ENCODE results near the gene FGF14. TPM values are rescaled to one million over a fixed set of nuclear protein-coding genes. Genes with fewer than 3 reads are reported as not detected.

Gene FGF14
- total RNA-seq, 1 donor from 2014 or later = not detected

- no peak for TF ChIP-seq CTCF (IDR thresholded peaks at IDR 0.05)
- H3K36me3 ChIP-seq = no peaks in the 10 kb centered on the region
- no peak overlapping the region for H3K27ac ChIP-seq
- no peak for DNase-seq (ENCODE audit: low spot score in 2 of 2)
- H3K4me1 ChIP-seq = no peaks in the 10 kb centered on the region
- H3K9me3 ChIP-seq = no peaks in the 10 kb centered on the region
- intact Hi-C loops (cut with DNase I) = no loop called here
- H3K27me3 ChIP-seq = no peaks in the 10 kb centered on the region
- no peak overlapping the region for H3K4me3 ChIP-seq
These were observed 450.7 kb downstream of the FGF14 start for GRCh38 chr13:101951114-101951513.

- TF ChIP-seq CTCF (IDR thresholded peaks at IDR 0.05) = no peak
- H3K4me1 ChIP-seq = no peaks in the 10 kb centered on the region
- no peak overlapping the region for H3K27ac ChIP-seq
- H3K27me3 ChIP-seq = no peaks in the 10 kb centered on the region
- no peak overlapping the region for H3K4me3 ChIP-seq
- no peaks in the 10 kb centered on the region for H3K9me3 ChIP-seq
- intact Hi-C loops (cut with DNase I) = loop anchor here (10.0 kb wide), 2 partner anchors 195 to 805 kb away; no protein-coding TSS in a partner anchor
- no peaks in the 10 kb centered on the region for H3K36me3 ChIP-seq
- DNase-seq (ENCODE audit: low spot score in 2 of 2) = no peak
These were observed 452.2 kb downstream of the FGF14 start for GRCh38 chr13:101949681-101950080.

- TF ChIP-seq CTCF (IDR thresholded peaks at IDR 0.05) = no peak
- no peaks in the 10 kb centered on the region for H3K9me3 ChIP-seq
- no peaks in the 10 kb centered on the region for H3K36me3 ChIP-seq
- H3K27me3 ChIP-seq = no peaks in the 10 kb centered on the region
- H3K27ac ChIP-seq = no peak overlapping the region
- intact Hi-C loops (cut with DNase I) = loop anchor here (10.0 kb wide), 2 partner anchors 198 to 802 kb away; no protein-coding TSS in a partner anchor
- no peak for DNase-seq (ENCODE audit: low spot score in 2 of 2)
- H3K4me1 ChIP-seq = peaks cover 0 to 2% of the 10 kb centered on the region in 2 donors
- no peak overlapping the region for H3K4me3 ChIP-seq
These were observed 455.4 kb downstream of the FGF14 start for GRCh38 chr13:101946401-101946800.

GRCh38 chr13:101945435-101945834 is 456.4 kb downstream of the FGF14 start:
- Histone ChIP-seq H3K4me3 (no peak overlapping the region), H3K36me3 (no peaks in the 10 kb centered on the region)
- intact Hi-C loops (cut with DNase I) = loop anchor here (10.0 kb wide), 2 partner anchors 199 to 801 kb away; no protein-coding TSS in a partner anchor

GRCh38 chr13:101944521-101944920 is 457.3 kb downstream of the FGF14 start:
- Histone ChIP-seq H3K9me3 (no peaks in the 10 kb centered on the region), H3K27ac (no peak overlapping the region), H3K36me3 (no peaks in the 10 kb centered on the region), H3K4me1 (peaks cover 0 to 2% of the 10 kb centered on the region in 2 donors), H3K4me3 (no peak overlapping the region), H3K27me3 (no peaks in the 10 kb centered on the region)
- TF ChIP-seq CTCF (IDR thresholded peaks at IDR 0.05) = no peak
- intact Hi-C loops (cut with DNase I) = loop anchor here (10.0 kb wide), 2 partner anchors 200 to 800 kb away; no protein-coding TSS in a partner anchor
- DNase-seq (ENCODE audit: low spot score in 2 of 2) = no peak

More at GRCh38 chr13:101945435-101945834, 456.4 kb downstream of the FGF14 start:
- Histone ChIP-seq H3K27me3 (no peaks in the 10 kb centered on the region), H3K4me1 (peaks cover 0 to 2% of the 10 kb centered on the region in 2 donors), H3K9me3 (no peaks in the 10 kb centered on the region), H3K27ac (no peak overlapping the region)
- no peak for TF ChIP-seq CTCF (IDR thresholded peaks at IDR 0.05)
- DNase-seq (ENCODE audit: low spot score in 2 of 2) = no peak

All from ascending aorta (tissue), 2 donors.